Mesenchymal stem cell (in vitro differentiated cells and primary cell): ENCODE measurements around the gene ELF2.

Experiments used
- DNase-seq: peaks from one replicate; pipeline ENCODE4 v3.0.0-alpha.2; 2013
- H2AFZ ChIP-seq: one replicate; pipeline ENCODE4 v1.6.1; 2013; ENCODE audit warnings: low read depth, mild to moderate bottlenecking, control low read depth, inconsistent platforms, low read length, moderate library complexity
- H2AK5ac ChIP-seq: 2 replicates; pipeline ENCODE4 v1.6.1; 2013; ENCODE audit warnings: low read length, moderate library complexity, mild to moderate bottlenecking, inconsistent platforms; ENCODE audit not compliant: severe bottlenecking
- H2BK120ac ChIP-seq: one replicate; pipeline ENCODE4 v1.6.1; 2013; ENCODE audit warnings: low read depth, mild to moderate bottlenecking, inconsistent platforms, low read length, moderate library complexity
- H2BK12ac ChIP-seq, 2 experiments: one replicate each; pipeline ENCODE4 v1.6.1; 2013; ENCODE audit warnings: inconsistent platforms in 2 of 2, low read length in 2 of 2, mild to moderate bottlenecking in 2 of 2, moderate library complexity in 2 of 2, control low read depth in 1 of 2
- H2BK15ac ChIP-seq: one replicate; pipeline ENCODE4 v1.6.1; 2013; ENCODE audit warnings: mild to moderate bottlenecking, low read depth, inconsistent platforms; ENCODE audit not compliant: poor library complexity, severe bottlenecking
- H2BK5ac ChIP-seq: 2 replicates; pipeline ENCODE4 v1.6.1; 2013; ENCODE audit warnings: low read depth, mild to moderate bottlenecking, low read length, control low read depth, inconsistent platforms; ENCODE audit not compliant: poor library complexity, severe bottlenecking
- H3K14ac ChIP-seq, 2 experiments: one replicate each; pipeline ENCODE4 v1.6.1; 2013; ENCODE audit warnings: inconsistent platforms in 2 of 2, low read length in 2 of 2, control low read depth in 1 of 2, mild to moderate bottlenecking in 1 of 2, moderate library complexity in 1 of 2
- H3K18ac ChIP-seq, 2 experiments: one replicate each; pipeline ENCODE4 v1.6.1; 2013; ENCODE audit warnings: inconsistent platforms in 2 of 2, low read length in 2 of 2, control low read depth in 1 of 2, low read depth in 1 of 2, mild to moderate bottlenecking in 1 of 2
- H3K23ac ChIP-seq, 2 experiments: one replicate each; pipeline ENCODE4 v1.6.1; 2013; ENCODE audit warnings: inconsistent platforms in 2 of 2, low read length in 2 of 2, mild to moderate bottlenecking in 2 of 2, moderate library complexity in 2 of 2, control low read depth in 1 of 2
- H3K27ac ChIP-seq: 2 replicates; pipeline ENCODE4 v1.5.1; 2013; ENCODE audit warnings: mild to moderate bottlenecking, moderate library complexity, low read length, control low read depth, inconsistent platforms; ENCODE audit not compliant: poor library complexity, severe bottlenecking
- H3K27me3 ChIP-seq, 2 experiments: 2 replicates each; pipeline versions ENCODE4 v1.6.1 to v1.7.0; 2013; ENCODE audit warnings: low read length in 2 of 2, mild to moderate bottlenecking in 2 of 2, moderate library complexity in 2 of 2, control low read depth in 1 of 2, inconsistent platforms in 1 of 2; ENCODE audit not compliant: control insufficient read depth in 1 of 2, insufficient read depth in 1 of 2
- H3K36me3 ChIP-seq, 2 experiments: 2 replicates each; pipeline versions ENCODE4 v1.6.1 to v1.7.0; 2013; ENCODE audit warnings: low read length in 2 of 2, control low read depth in 1 of 2, inconsistent platforms in 1 of 2, low read depth in 1 of 2, mild to moderate bottlenecking in 1 of 2; ENCODE audit not compliant: insufficient read depth in 2 of 2, control insufficient read depth in 1 of 2
- H3K4ac ChIP-seq, 2 experiments: one replicate each; pipeline ENCODE4 v1.6.1; 2013; ENCODE audit warnings: inconsistent platforms in 2 of 2, low read length in 2 of 2, mild to moderate bottlenecking in 2 of 2, moderate library complexity in 2 of 2, control low read depth in 1 of 2, low read depth in 1 of 2
- H3K4me1 ChIP-seq: 2 replicates; pipeline ENCODE4 v1.6.1; 2013; ENCODE audit warnings: low read depth, low read length, control low read depth; ENCODE audit not compliant: control insufficient read depth, insufficient read depth
- H3K4me2 ChIP-seq: 2 replicates; pipeline ENCODE4 v1.6.1; 2013; ENCODE audit warnings: low read length, mild to moderate bottlenecking, inconsistent platforms; ENCODE audit not compliant: poor library complexity, severe bottlenecking
- H3K4me3 ChIP-seq, 2 experiments: 2 replicates each; pipeline versions ENCODE4 v1.5.1 to v1.7.0; 2013; ENCODE audit warnings: low read length in 2 of 2, mild to moderate bottlenecking in 2 of 2, control low read depth in 1 of 2, low read depth in 1 of 2; ENCODE audit not compliant: insufficient read depth in 1 of 2
- H3K79me1 ChIP-seq: replicated peaks from 2 replicates; pipeline ENCODE4 v1.6.1; 2013; ENCODE audit warnings: mild to moderate bottlenecking, control low read depth, low read length, inconsistent platforms; ENCODE audit not compliant: poor library complexity, severe bottlenecking
- H3K9ac ChIP-seq: 2 replicates; pipeline ENCODE4 v1.7.0; 2013; ENCODE audit warnings: mild to moderate bottlenecking, low read length, moderate library complexity
- H3K9me3 ChIP-seq: 2 replicates; pipeline ENCODE4 v1.7.0; 2013; ENCODE audit warnings: mild to moderate bottlenecking, low read length; ENCODE audit not compliant: control insufficient read depth
- H4K8ac ChIP-seq: one replicate; pipeline ENCODE4 v1.6.1; 2013; ENCODE audit warnings: inconsistent platforms, mild to moderate bottlenecking, low read length, moderate library complexity
- H4K91ac ChIP-seq: one replicate; pipeline ENCODE4 v1.6.1; 2013; ENCODE audit warnings: mild to moderate bottlenecking, low read length, inconsistent platforms
- WGBS: methylation state at CpG from one replicate; pipeline ENCODE4 v1.1.7; 2013; ENCODE audit warnings: mixed read lengths; 5-methylcytosine and 5-hydroxymethylcytosine counted together

Gene ELF2

DNA sequence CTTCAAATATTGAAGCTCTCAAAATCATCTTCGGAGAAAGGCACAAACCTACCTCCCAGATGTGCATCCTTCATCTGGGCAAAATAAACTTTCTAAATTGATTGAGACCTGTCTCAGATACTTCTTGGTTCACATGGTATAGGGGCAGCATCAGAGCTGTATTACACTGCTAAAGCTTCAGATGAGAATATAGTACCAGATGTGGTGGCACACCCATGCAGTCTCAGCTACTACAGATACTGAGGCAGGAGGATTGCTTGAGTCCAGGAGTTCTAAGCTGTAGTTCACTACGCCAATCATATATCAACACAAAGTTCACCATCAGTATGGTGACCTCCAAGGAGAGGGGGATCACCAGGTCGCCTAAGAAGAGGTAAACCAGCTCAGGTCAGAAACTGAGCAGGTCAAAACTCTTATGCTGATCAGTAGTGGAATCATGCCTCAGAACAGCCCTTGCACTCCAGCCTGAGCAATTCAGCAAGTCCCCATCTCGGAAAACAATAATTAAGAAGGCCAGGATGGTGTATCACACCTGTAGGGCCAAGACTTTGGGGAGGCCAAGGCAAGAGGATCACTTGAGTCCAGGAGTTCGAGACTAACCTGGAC, 22.0 kb downstream of the ELF2 start:
- Histone ChIP-seq H3K23ac (peak overlapping the region in 1 of 2 experiments; percentile 65), H3K9me3 (no peaks in the 10 kb centered on the region), H2BK5ac (no peak overlapping the region), H3K4me3 (no peak overlapping the region), H3K14ac (no peak overlapping the region), H2BK120ac (no peak overlapping the region), H3K18ac (no peak overlapping the region), H2AFZ (no peak overlapping the region), H3K27ac (no peak overlapping the region), H3K27me3 (no peaks in the 10 kb centered on the region), H3K36me3 (no peaks in the 10 kb centered on the region), H2BK15ac (no peak overlapping the region), H4K8ac (peak overlapping the region; percentile 66), H3K4ac (no peak overlapping the region), H2AK5ac (no peak overlapping the region), H3K4me1 (no peaks in the 10 kb centered on the region), H3K9ac (no peak overlapping the region), H4K91ac (no peak overlapping the region), H3K4me2 (no peak overlapping the region), H3K79me1 (peaks cover 19% of the 10 kb centered on the region), H2BK12ac (no peak overlapping the region)
- DNase-seq, result no peak
- WGBS, result 83% methylated on average over 4 of the region's 5 CpGs

DNA sequence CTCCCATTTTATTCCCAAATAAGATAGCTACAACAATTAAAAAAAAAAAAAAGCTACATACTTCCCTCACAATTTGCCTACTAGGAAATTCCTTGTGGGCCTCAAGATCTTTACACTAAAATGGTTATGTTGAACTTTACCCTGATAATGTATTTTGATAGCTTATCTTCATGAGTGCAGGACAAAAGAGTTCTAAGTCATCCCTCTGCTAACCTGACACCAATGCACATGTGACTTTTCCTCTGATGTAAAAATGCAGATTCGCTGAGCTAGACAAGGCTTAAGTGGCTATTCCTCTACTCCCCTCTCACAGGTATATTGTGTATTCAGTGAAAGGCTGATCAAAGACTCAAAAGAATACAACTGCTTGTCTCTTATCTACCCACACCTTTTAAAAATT, 22.5 kb downstream of the ELF2 start:
- Histone ChIP-seq H2BK15ac (no peak overlapping the region), H3K18ac (no peak overlapping the region), H3K14ac (no peak overlapping the region), H3K4me2 (no peak overlapping the region), H2BK12ac (no peak overlapping the region), H3K9ac (no peak overlapping the region), H4K8ac (no peak overlapping the region), H4K91ac (no peak overlapping the region), H3K9me3 (no peaks in the 10 kb centered on the region), H3K36me3 (no peaks in the 10 kb centered on the region), H3K27me3 (no peaks in the 10 kb centered on the region), H3K79me1 (peaks cover 16% of the 10 kb centered on the region), H2AK5ac (no peak overlapping the region), H3K4ac (no peak overlapping the region), H3K4me1 (no peaks in the 10 kb centered on the region), H3K4me3 (no peak overlapping the region), H2BK120ac (no peak overlapping the region), H2BK5ac (no peak overlapping the region), H3K23ac (no peak overlapping the region), H2AFZ (no peak overlapping the region), H3K27ac (no peak overlapping the region)
- DNase-seq, result no peak
- 23% methylated on average over 1 of the region's 1 CpG for WGBS

DNA sequence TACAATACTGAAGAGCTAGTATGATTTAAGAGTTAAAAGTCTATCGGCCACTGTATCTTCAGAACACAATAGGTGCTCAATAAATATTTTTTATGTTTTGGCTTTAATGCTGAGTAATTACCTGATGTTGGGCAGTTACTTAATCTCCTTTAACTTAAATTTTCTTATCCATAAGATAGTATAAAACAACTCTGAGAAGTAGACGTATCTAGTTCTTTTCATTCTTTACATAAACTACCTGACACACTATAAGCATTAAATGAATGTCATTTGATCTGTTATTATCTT, 22.9 kb downstream of the ELF2 start:
- H2AK5ac ChIP-seq, result no peak overlapping the region
- peaks cover 20% of the 10 kb centered on the region for H3K79me1 ChIP-seq
- no peak overlapping the region for H3K14ac ChIP-seq
- no peak overlapping the region for H2BK15ac ChIP-seq
- no peak overlapping the region for H3K4ac ChIP-seq
- no peak overlapping the region for H4K91ac ChIP-seq
- no peaks in the 10 kb centered on the region for H3K27me3 ChIP-seq
- H2BK5ac ChIP-seq, result no peak overlapping the region
- H3K4me1 ChIP-seq, result no peaks in the 10 kb centered on the region
- H3K18ac ChIP-seq, result no peak overlapping the region
- WGBS, result no CpG with 5 or more reads among the region's 2 CpGs
- H3K4me2 ChIP-seq, result no peak overlapping the region
- no peak overlapping the region for H2AFZ ChIP-seq
- H4K8ac ChIP-seq, result no peak overlapping the region
- H2BK120ac ChIP-seq, result no peak overlapping the region
- H3K9ac ChIP-seq, result no peak overlapping the region
- no peaks in the 10 kb centered on the region for H3K36me3 ChIP-seq
- H2BK12ac ChIP-seq, result no peak overlapping the region
- no peak overlapping the region for H3K23ac ChIP-seq
- DNase-seq, result no peak
- no peaks in the 10 kb centered on the region for H3K9me3 ChIP-seq
- H3K4me3 ChIP-seq, result no peak overlapping the region
- H3K27ac ChIP-seq, result no peak overlapping the region

- WGBS, result 87% methylated on average over 1 of the region's 1 CpG
- no peak overlapping the region for H3K9ac ChIP-seq
Observed at GRCh38 chr4:139153411-139154133, 23.4 kb downstream of the ELF2 start.

More at GRCh38 chr4:139153411-139154133, 23.4 kb downstream of the ELF2 start:
- Histone ChIP-seq H2AFZ (no peak overlapping the region), H2BK5ac (no peak overlapping the region), H3K27ac (no peak overlapping the region), H3K4me1 (no peaks in the 10 kb centered on the region), H4K8ac (no peak overlapping the region), H4K91ac (no peak overlapping the region), H3K18ac (no peak overlapping the region), H3K4ac (no peak overlapping the region), H3K14ac (no peak overlapping the region), H2BK15ac (no peak overlapping the region), H2BK12ac (no peak overlapping the region), H3K4me3 (no peak overlapping the region), H3K27me3 (no peaks in the 10 kb centered on the region), H3K4me2 (no peak overlapping the region), H3K9me3 (no peaks in the 10 kb centered on the region), H3K36me3 (no peaks in the 10 kb centered on the region), H3K79me1 (peaks cover 16% of the 10 kb centered on the region), H2AK5ac (no peak overlapping the region), H3K23ac (no peak overlapping the region), H2BK120ac (no peak overlapping the region)
- DNase-seq, result no peak
